K562 (cell line): Measurements from ENCODE around the gene MYO18B. TPM values are rescaled to one million over a fixed set of nuclear protein-coding genes. Genes with fewer than 3 reads are reported as not detected.

Source experiments
- ATAC-seq: fragments of 200-7000 bp; cut with Tn5 transposase; 3 replicates; pipeline ENCODE4 v1.9.1; 2020; ENCODE audit warnings: moderate library complexity
- BruUV-seq: library from RNA; stranded (reverse); fragments of 400-500 nt; replicated peaks from 2 replicates; lab custom pipeline; 2021; lab: Mats Ljungman, UMichigan
- CTCF ChIA-PET: fragments of 300-600 bp; formaldehyde crosslinking; extraction: SDS; loops from one replicate; lab custom pipeline; 2021; ENCODE audit warnings: low intra/inter-chr PET ratio; lab: Yijun Ruan, JAX
- POLR2A ChIA-PET: fragments of 300-600, 350-650 bp; sonication (Branson Sonifier 250); formaldehyde crosslinking; extraction: SDS; loops from one replicate; lab custom pipeline; 2021; ENCODE audit warnings: antibody characterized with exemption, inconsistent platforms; lab: Yijun Ruan, JAX
- DNase-seq, 4 experiments: peaks; one replicate each; pipeline versions ENCODE4 v3.0.0 to v3.0.0-alpha.2; 2011 to 2018; ENCODE audit warnings: low spot score in 3 of 4, mixed read lengths in 3 of 4; ENCODE audit errors: extremely low read depth in 1 of 4
- FAIRE-seq: peaks from 2 replicates; lab custom pipeline; 2011; peaks lifted over from hg19 to GRCh38; lab: Jason Lieb, UNC
- H2AFZ ChIP-seq: 2 replicates; pipeline ENCODE4 v1.6.0; 2011; ENCODE audit warnings: low read depth, low read length, control low read depth, inconsistent platforms
- H3K27ac ChIP-seq: fragments of 200-600 bp; 3 replicates; pipeline ENCODE4 v1.8.0; 2011; ENCODE audit warnings: low read depth, mild to moderate bottlenecking, control low read depth, inconsistent platforms, low read length, moderate library complexity, mixed read lengths; ENCODE audit errors: extremely low read depth
- H3K27me3 ChIP-seq, 2 experiments: fragments of 300-600 bp in 1 of 2; 2 replicates in 1 of 2; 3 replicates in 1 of 2; pipeline versions ENCODE4 v1.6.0 to v1.8.0; 2011; ENCODE audit warnings: inconsistent platforms in 2 of 2, low read length in 2 of 2, mild to moderate bottlenecking in 1 of 2, mixed read lengths in 1 of 2, moderate library complexity in 1 of 2; ENCODE audit not compliant: control insufficient read depth in 2 of 2, insufficient read depth in 2 of 2
- H3K36me3 ChIP-seq: fragments of 300-600 bp; 3 replicates; pipeline ENCODE4 v1.8.0; 2011; ENCODE audit warnings: mild to moderate bottlenecking, low read length, inconsistent platforms; ENCODE audit not compliant: control insufficient read depth, insufficient read depth
- H3K4me1 ChIP-seq, 2 experiments: fragments of 200-600 bp in 1 of 2; replicated peaks in 1 of 2; 2 replicates in 1 of 2; 3 replicates in 1 of 2; pipeline versions ENCODE4 v1.5.1 to v1.8.0; 2011; ENCODE audit warnings: inconsistent platforms in 2 of 2, low read length in 2 of 2, mild to moderate bottlenecking in 1 of 2, mixed read lengths in 1 of 2, moderate library complexity in 1 of 2; ENCODE audit not compliant: control insufficient read depth in 2 of 2, insufficient read depth in 2 of 2
- H3K4me2 ChIP-seq: 2 replicates; pipeline ENCODE4 v1.6.1; 2011; ENCODE audit warnings: low read length, control low read depth, inconsistent platforms, mixed read lengths; ENCODE audit not compliant: insufficient read depth
- H3K4me3 ChIP-seq: fragments of 200-600 bp; sonication (generic), shearing (Covaris generic); 2 replicates; pipeline ENCODE4 v1.5.1; 2016; ENCODE audit warnings: control low read depth, inconsistent platforms
- H3K79me2 ChIP-seq: fragments of 200-600 bp; 3 replicates; pipeline ENCODE4 v1.8.0; 2011; ENCODE audit warnings: low read length, inconsistent platforms; ENCODE audit not compliant: control insufficient read depth, insufficient read depth
- H3K9ac ChIP-seq, 2 experiments: 2 replicates each; pipeline versions ENCODE4 v1.6.0 to v1.6.1; 2011; ENCODE audit warnings: low read depth in 2 of 2, low read length in 2 of 2, control low read depth in 1 of 2, inconsistent platforms in 1 of 2, mild to moderate bottlenecking in 1 of 2, mixed read lengths in 1 of 2; ENCODE audit not compliant: insufficient read depth in 1 of 2
- H3K9me1 ChIP-seq: one replicate; pipeline ENCODE4 v1.6.0; 2011; ENCODE audit warnings: inconsistent platforms, mild to moderate bottlenecking, low read length, moderate library complexity; ENCODE audit not compliant: control insufficient read depth, insufficient read depth
- H3K9me3 ChIP-seq: replicated peaks from 2 replicates; pipeline ENCODE4 v1.5.1; 2011; ENCODE audit warnings: low read depth, low read length, inconsistent platforms; ENCODE audit not compliant: control insufficient read depth, insufficient read depth
- H4K20me1 ChIP-seq: replicated peaks from 2 replicates; pipeline ENCODE4 v1.6.1; 2011; ENCODE audit warnings: low read length, inconsistent platforms, mixed read lengths; ENCODE audit not compliant: control insufficient read depth, insufficient read depth
- ZFP36 ChIP-seq: fragments of 150-350 bp; IDR thresholded peaks from 2 replicates; pipeline ENCODE4 v1.6.1; 2018; ENCODE audit warnings: low read length, low read depth; ENCODE audit not compliant: partially characterized antibody
- ZNF609 ChIP-seq: sonication (generic); formaldehyde crosslinking; IDR thresholded peaks from 2 replicates; pipeline ENCODE4 v1.8.1; 2023; ENCODE audit warnings: missing genetic modification reagents, mild to moderate bottlenecking, borderline replicate concordance
- WGBS: fragments of 100-300 bp; shearing (Covaris generic); methylation state at CpG from one replicate; pipeline ENCODE4 v1.1.6; 2016; ENCODE audit warnings: low coverage, mixed read lengths; ENCODE audit not compliant: insufficient coverage; ENCODE audit errors: missing lambda C conversion rate; 5-methylcytosine and 5-hydroxymethylcytosine counted together
- in situ Hi-C: fragments of 300-500 bp; cut with MboI; formaldehyde crosslinking; loops from 4 replicates; pipeline ENCODE4 v1.15.0; 2018; ENCODE audit warnings: inconsistent platforms, mixed read lengths
- intact Hi-C: fragments of 100-400 bp; cut with micrococcal nuclease; formaldehyde crosslinking; loops from 2 replicates; pipeline ENCODE4 v1.14.2; 2022
- polyA plus RNA-seq, 8 experiments: library from polyadenylated mRNA; depleted of rRNA in 4 of 8; stranded (reverse) in 5 of 8; unstranded in 3 of 8; fragments of >200 nt; fragmentation: Nextera tagmentation in 2 of 8; fragmentation: Illumina TruSeq in 1 of 8; extraction: Ambion mirVana in 2 of 8; extraction: Trizol in 1 of 8; gene quantifications; 2 replicates each; pipeline versions ENCODE4 v1.2.1 to v1.2.3, GENCODE V29; 2011 to 2014; ENCODE audit warnings: inconsistent platforms in 1 of 8, missing spikeins in 1 of 8
- total RNA-seq, 7 experiments: library from RNA; depleted of rRNA in 6 of 7; stranded (reverse); fragments of >200 nt in 6 of 7; fragmentation: Illumina TruSeq in 2 of 7; extraction: Trizol in 2 of 7; gene quantifications; 2 replicates each; pipeline versions ENCODE4 v1.2.1 to v1.2.3, GENCODE V29; 2011 to 2021; ENCODE audit warnings: low replicate concordance in 1 of 7

MYO18B gene
- total and polyA plus RNA-seq, 9 of the 15 experiments (the other 6 are each of a cell fraction or from before 2014, with no cell fraction given) = 0.06 to 7.0 (median 4.3) TPM

DNA sequence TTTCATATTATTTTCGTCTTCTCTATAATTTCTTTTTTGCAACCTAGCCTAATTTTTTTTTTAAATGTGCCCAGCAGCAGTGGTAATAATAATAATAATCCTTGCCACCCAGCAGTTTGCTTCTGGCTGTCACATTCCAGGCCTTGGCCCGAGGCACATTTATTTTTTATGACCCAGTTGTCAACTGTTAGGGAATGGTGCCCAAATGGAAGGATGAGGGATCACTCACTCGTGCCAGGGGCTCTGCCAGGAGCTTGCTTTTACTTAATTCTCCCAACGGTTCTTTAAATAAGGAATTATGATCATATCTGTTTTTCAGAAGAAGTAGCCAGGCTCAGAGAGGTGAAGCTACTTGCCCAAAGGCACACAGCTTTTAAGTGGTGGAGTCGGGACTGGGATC lies 49.6 kb downstream of the MYO18B start:
- no peaks in the 10 kb centered on the region for H3K79me2 ChIP-seq
- no peak overlapping the region for H3K27ac ChIP-seq
- H3K36me3 ChIP-seq = peaks cover 3% of the 10 kb centered on the region; the same call in 1 of the 3 replicates
- BruUV-seq = no TSS peak
- TF ChIP-seq ZFP36 = peak; percentile 52
- no peak for TF ChIP-seq ZNF609 (CRISPR knock-in tag)
- ATAC-seq (no peak), DNase-seq (no peak), FAIRE-seq (no peak)
- no peaks in the 10 kb centered on the region for H3K4me1 ChIP-seq
- no peak overlapping the region for H2AFZ ChIP-seq
- H3K27me3 ChIP-seq = no peaks in the 10 kb centered on the region
- CTCF ChIA-PET = no interaction called here
- WGBS = 65% methylated on average over 4 of the region's 5 CpGs
- in situ Hi-C loops = no loop called here
- no peak overlapping the region for H3K4me2 ChIP-seq
- H3K4me3 ChIP-seq = no peak overlapping the region
- H3K9me1 ChIP-seq = no peaks in the 10 kb centered on the region
- intact Hi-C loops = no loop called here
- no peak overlapping the region for H3K9ac ChIP-seq
- POLR2A ChIA-PET = interaction anchor here (0.7 kb wide), 1 partner anchor 30 kb away, joined by 3 read pairs; no protein-coding TSS in a partner anchor
- H4K20me1 ChIP-seq = no peaks in the 10 kb centered on the region
- no peaks in the 10 kb centered on the region for H3K9me3 ChIP-seq
